Prostate gland (tissue), 2 donors: ENCODE data around the gene KRT17. TPM values are rescaled to one million over a fixed set of nuclear protein-coding genes. Genes with fewer than 3 reads are reported as not detected.

ENCODE experiments used
- DNase-seq: peaks from one replicate; pipeline ENCODE4 v3.0.0-alpha.2; 2019; ENCODE audit warnings: low spot score
- H3K27ac ChIP-seq, 2 donors: fragments of 200-600 bp; sonication (generic); 2 replicates each; pipeline ENCODE4 v1.5.1; 2017 to 2019
- H3K27me3 ChIP-seq: fragments of 200-600 bp; sonication (generic); replicated peaks from 2 replicates; pipeline ENCODE4 v1.5.1; 2019; ENCODE audit not compliant: insufficient read depth
- H3K36me3 ChIP-seq, 2 donors: fragments of 200-600 bp; sonication (generic); 1 replicate in 1 of 2; 2 replicates in 1 of 2; pipeline versions ENCODE4 v1.5.1 to v1.8.1; 2017 to 2019
- H3K4me1 ChIP-seq: fragments of 200-600 bp; sonication (generic); replicated peaks from 2 replicates; pipeline ENCODE4 v1.5.1; 2019
- H3K4me3 ChIP-seq, 2 donors: fragments of 200-600 bp; sonication (generic); 2 replicates each; pipeline ENCODE4 v1.5.1; 2017 to 2019
- H3K9me3 ChIP-seq: fragments of 200-600 bp; sonication (generic); 2 replicates; pipeline ENCODE4 v1.5.1; 2017
- CTCF ChIP-seq, 4 experiments: fragments of 200-600 bp in 2 of 4; fragments of 450-650 bp in 2 of 4; sonication (generic) in 2 of 4; IDR thresholded peaks; 1 replicate in 3 of 4; 2 replicates in 1 of 4; pipeline ENCODE4 v1.5.1; 2016 to 2019; ENCODE audit warnings: antibody characterized with exemption in 4 of 4, mild to moderate bottlenecking in 2 of 4, moderate library complexity in 2 of 4
- POLR2A ChIP-seq: fragments of 450-650 bp; IDR thresholded peaks from one replicate; pipeline ENCODE4 v1.6.1; 2016; ENCODE audit warnings: antibody characterized with exemption, mild to moderate bottlenecking
- POLR2AphosphoS5 ChIP-seq: sonication (generic); formaldehyde crosslinking; IDR thresholded peaks from one replicate; pipeline ENCODE4 v1.6.1; 2017; ENCODE audit warnings: antibody characterized with exemption
- WGBS: methylation state at CpG from one replicate; pipeline ENCODE4 v1.1.5; 2018; 5-methylcytosine and 5-hydroxymethylcytosine counted together
- intact Hi-C: fragments of 100-400 bp; cut with DNase I; formaldehyde crosslinking; loops from one replicate; pipeline ENCODE4 v1.14.2; 2022
- total RNA-seq, 2 donors: library from RNA; depleted of rRNA; stranded (reverse); fragments of >200 nt; gene quantifications; one replicate each; pipeline ENCODE4 v1.1.0, GENCODE V29; 2016

The KRT17 gene
- total RNA-seq, 2 donors from 2014 or later = 201 to 360 TPM

- 93% methylated on average over 8 of the region's 8 CpGs for WGBS
- Histone ChIP-seq H3K4me3 (no peak overlapping the region), H3K4me1 (peaks cover 9% of the 10 kb centered on the region), H3K27ac (no peak overlapping the region), H3K36me3 (no peaks in the 10 kb centered on the region), H3K27me3 (no peaks in the 10 kb centered on the region), H3K9me3 (no peaks in the 10 kb centered on the region)
- intact Hi-C loops = no loop called here
- DNase-seq = no peak
- TF ChIP-seq POLR2A = no peak
- TF ChIP-seq CTCF (IDR thresholded peaks at IDR 0.05) = no peak
- TF ChIP-seq POLR2AphosphoS5 = no peak
Measured at GRCh38 chr17:41595585-41595984, 28.8 kb downstream of the KRT17 start.

- WGBS = 75% methylated on average over 3 of the region's 3 CpGs
Measured at GRCh38 chr17:41594363-41594915, 29.9 kb downstream of the KRT17 start.

GRCh38 chr17:41593306-41593981, 30.9 kb downstream of the KRT17 start:
- no peak overlapping the region for H3K27ac ChIP-seq
- 50% methylated on average over 8 of the region's 8 CpGs for WGBS
- H3K4me3 ChIP-seq = no peak overlapping the region
- no peak for DNase-seq
- no peaks in the 10 kb centered on the region for H3K9me3 ChIP-seq
- H3K27me3 ChIP-seq = no peaks in the 10 kb centered on the region
- H3K36me3 ChIP-seq = no peaks in the 10 kb centered on the region
- TF ChIP-seq POLR2AphosphoS5 (no peak), CTCF (IDR thresholded peaks at IDR 0.05) (no peak), POLR2A (no peak)
- intact Hi-C loops = no loop called here
- H3K4me1 ChIP-seq = no peaks in the 10 kb centered on the region

More at GRCh38 chr17:41594363-41594915, 29.9 kb downstream of the KRT17 start:
- H3K27ac ChIP-seq = no peak overlapping the region
- TF ChIP-seq POLR2AphosphoS5 = no peak
- TF ChIP-seq CTCF (IDR thresholded peaks at IDR 0.05) = no peak
- no peak for TF ChIP-seq POLR2A
- intact Hi-C loops = no loop called here
- H3K36me3 ChIP-seq = no peaks in the 10 kb centered on the region
- no peaks in the 10 kb centered on the region for H3K9me3 ChIP-seq
- no peaks in the 10 kb centered on the region for H3K27me3 ChIP-seq
- no peak for DNase-seq
- no peak overlapping the region for H3K4me3 ChIP-seq
- peaks cover under 1% of the 10 kb centered on the region for H3K4me1 ChIP-seq

GRCh38 chr17:41592601-41593305, 31.6 kb downstream of the KRT17 start:
- Histone ChIP-seq H3K36me3 (no peaks in the 10 kb centered on the region), H3K27ac (no peak overlapping the region), H3K4me3 (no peak overlapping the region), H3K4me1 (no peaks in the 10 kb centered on the region), H3K9me3 (no peaks in the 10 kb centered on the region), H3K27me3 (no peaks in the 10 kb centered on the region)
- intact Hi-C loops = no loop called here
- DNase-seq = no peak
- WGBS = 65% methylated on average over 12 of the region's 12 CpGs
- TF ChIP-seq POLR2A (no peak), CTCF (IDR thresholded peaks at IDR 0.05) (no peak), POLR2AphosphoS5 (no peak)
